Right atrium auricular region (tissue), 2 donors: ENCODE data around the gene RSRC1. TPM values are rescaled to one million over a fixed set of nuclear protein-coding genes. Genes with fewer than 3 reads are reported as not detected.

Experiments
- DNase-seq: peaks from one replicate; pipeline ENCODE4 v3.0.0-alpha.2; 2019; ENCODE audit warnings: low spot score
- H3K27ac ChIP-seq, 2 donors: fragments of 200-600 bp; sonication (generic); 1 replicate in 1 of 2; 2 replicates in 1 of 2; pipeline ENCODE4 v1.5.1; 2016 to 2019
- H3K27me3 ChIP-seq, 2 donors: fragments of 200-600 bp; sonication (generic); one replicate each; pipeline versions ENCODE4 v1.5.1 to v1.6.0; 2017 to 2019
- H3K36me3 ChIP-seq: fragments of 200-600 bp; sonication (generic); one replicate; pipeline ENCODE4 v1.5.1; 2016
- H3K4me1 ChIP-seq, 2 donors: fragments of 200-600 bp; sonication (generic); one replicate each; pipeline versions ENCODE4 v1.5.1 to v1.6.0; 2017 to 2019
- H3K4me3 ChIP-seq, 2 donors: fragments of 200-600 bp; sonication (generic); 1 replicate in 1 of 2; 2 replicates in 1 of 2; pipeline ENCODE4 v1.5.1; 2017 to 2019; ENCODE audit warnings: mild to moderate bottlenecking in 1 of 2, moderate library complexity in 1 of 2
- H3K9me3 ChIP-seq, 2 donors: fragments of 200-600 bp; sonication (generic); one replicate each; pipeline ENCODE4 v1.5.1; 2019
- total RNA-seq, 2 donors: library from RNA; depleted of rRNA; stranded (reverse); fragments of >200 nt; gene quantifications; one replicate each; pipeline ENCODE4 v1.1.0, GENCODE V29; 2016
- TF ChIP-seq, protein P1 (sequence below), 2 donors: fragments of 200-600 bp; sonication (generic); IDR thresholded peaks; one replicate each; pipeline ENCODE4 v1.5.1; 2019; ENCODE audit warnings: antibody characterized with exemption in 2 of 2

Gene RSRC1
- total RNA-seq, 2 donors from 2014 or later: 24.8 to 42.5 TPM

DNA sequence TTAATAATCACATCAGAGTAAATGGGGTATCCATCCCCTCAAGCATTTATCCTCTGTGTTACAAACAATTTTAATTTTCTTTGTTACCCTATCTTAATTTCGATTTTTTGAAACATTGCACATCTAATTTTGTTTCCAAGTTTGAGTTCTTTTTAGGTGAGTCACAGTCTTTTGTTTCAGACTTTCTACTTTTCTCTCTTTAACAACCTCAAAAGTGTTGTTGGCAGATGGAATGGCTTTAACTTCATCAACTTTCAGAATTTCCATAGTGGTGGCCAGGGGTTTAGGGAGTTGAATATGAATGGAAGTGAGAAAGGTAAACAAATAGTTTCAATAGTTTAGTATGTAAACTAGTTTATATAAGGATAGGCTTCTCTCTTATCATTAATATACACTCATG is 238.1 kb downstream of the RSRC1 start:
- Histone ChIP-seq H3K9me3 (no peaks in the 10 kb centered on the region), H3K4me3 (no peak overlapping the region), H3K27me3 (peaks cover 0 to 5% of the 10 kb centered on the region in 2 donors), H3K4me1 (no peaks in the 10 kb centered on the region), H3K27ac (no peak overlapping the region), H3K36me3 (no peaks in the 10 kb centered on the region)
- DNase-seq: no peak
- TF ChIP-seq, protein P1, sequence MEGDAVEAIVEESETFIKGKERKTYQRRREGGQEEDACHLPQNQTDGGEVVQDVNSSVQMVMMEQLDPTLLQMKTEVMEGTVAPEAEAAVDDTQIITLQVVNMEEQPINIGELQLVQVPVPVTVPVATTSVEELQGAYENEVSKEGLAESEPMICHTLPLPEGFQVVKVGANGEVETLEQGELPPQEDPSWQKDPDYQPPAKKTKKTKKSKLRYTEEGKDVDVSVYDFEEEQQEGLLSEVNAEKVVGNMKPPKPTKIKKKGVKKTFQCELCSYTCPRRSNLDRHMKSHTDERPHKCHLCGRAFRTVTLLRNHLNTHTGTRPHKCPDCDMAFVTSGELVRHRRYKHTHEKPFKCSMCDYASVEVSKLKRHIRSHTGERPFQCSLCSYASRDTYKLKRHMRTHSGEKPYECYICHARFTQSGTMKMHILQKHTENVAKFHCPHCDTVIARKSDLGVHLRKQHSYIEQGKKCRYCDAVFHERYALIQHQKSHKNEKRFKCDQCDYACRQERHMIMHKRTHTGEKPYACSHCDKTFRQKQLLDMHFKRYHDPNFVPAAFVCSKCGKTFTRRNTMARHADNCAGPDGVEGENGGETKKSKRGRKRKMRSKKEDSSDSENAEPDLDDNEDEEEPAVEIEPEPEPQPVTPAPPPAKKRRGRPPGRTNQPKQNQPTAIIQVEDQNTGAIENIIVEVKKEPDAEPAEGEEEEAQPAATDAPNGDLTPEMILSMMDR (IDR thresholded peaks at IDR 0.05): no peak

DNA sequence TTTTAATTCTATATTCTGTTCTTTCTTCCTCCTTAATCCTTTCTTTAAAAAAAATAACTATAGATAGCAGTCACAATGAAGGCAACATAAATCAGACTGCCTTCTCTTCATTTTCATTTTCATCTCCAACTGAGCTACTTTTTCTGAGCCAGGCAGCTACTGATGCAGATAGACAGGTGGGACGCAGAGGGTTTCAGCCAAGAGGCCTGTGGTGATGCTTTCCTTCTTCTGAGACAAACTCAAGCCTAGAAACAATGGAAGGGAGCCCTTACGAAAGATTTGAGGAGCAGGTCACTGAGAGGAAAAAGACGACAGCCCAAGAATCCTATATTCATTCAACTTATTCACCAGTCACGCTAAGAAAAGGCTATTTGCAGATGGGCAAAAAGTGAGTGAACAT is 241.1 kb downstream of the RSRC1 start:
- H3K4me3 ChIP-seq: no peak overlapping the region
- no peaks in the 10 kb centered on the region for H3K4me1 ChIP-seq
- no peaks in the 10 kb centered on the region for H3K36me3 ChIP-seq
- TF ChIP-seq, protein P1 (IDR thresholded peaks at IDR 0.05): no peak
- no peak for DNase-seq
- no peak overlapping the region for H3K27ac ChIP-seq
- peaks cover 0 to 5% of the 10 kb centered on the region in 2 donors for H3K27me3 ChIP-seq
- H3K9me3 ChIP-seq: no peaks in the 10 kb centered on the region

DNA sequence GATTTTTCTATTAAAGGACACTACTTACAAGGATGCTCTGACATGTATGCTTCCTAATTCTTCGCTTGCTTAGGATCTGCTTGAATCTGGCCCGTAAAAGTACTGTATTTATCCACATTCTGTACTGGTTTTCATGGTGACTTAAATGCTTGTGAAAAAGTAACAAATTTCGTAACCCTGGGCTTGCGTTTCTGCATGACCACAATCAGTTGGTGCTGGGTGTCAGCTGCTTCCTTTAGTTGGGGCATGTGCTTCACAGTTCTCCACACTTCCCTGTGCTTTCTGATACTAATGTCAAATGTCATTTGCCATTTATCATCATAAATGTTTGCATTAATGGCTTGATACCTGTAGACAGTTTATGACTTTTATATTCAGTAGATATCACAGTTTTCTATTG is 242.7 kb downstream of the RSRC1 start:
- no peak for DNase-seq
- Histone ChIP-seq H3K4me3 (no peak overlapping the region), H3K27me3 (no peaks in the 10 kb centered on the region), H3K9me3 (no peaks in the 10 kb centered on the region), H3K27ac (no peak overlapping the region), H3K4me1 (no peaks in the 10 kb centered on the region), H3K36me3 (no peaks in the 10 kb centered on the region)
- TF ChIP-seq, protein P1 (IDR thresholded peaks at IDR 0.05): no peak

DNA sequence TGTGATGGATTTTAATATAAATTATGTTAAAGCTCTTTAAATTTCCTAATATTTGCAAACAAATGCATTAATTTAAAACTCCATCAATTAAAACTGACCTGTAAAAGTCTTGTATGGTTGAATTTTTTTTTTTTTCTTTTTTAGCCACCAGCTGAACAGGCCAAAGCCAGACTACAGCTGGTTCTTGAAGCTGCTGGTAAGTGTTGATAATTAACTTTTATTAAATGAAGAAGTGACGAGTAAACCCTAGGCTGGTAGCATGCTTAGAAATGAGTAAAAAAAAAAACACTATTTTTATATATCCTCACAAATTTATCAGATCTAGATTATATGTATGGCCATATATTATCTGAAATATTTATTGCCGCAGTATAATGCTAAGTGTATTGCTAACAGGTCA is 244.8 kb downstream of the RSRC1 start:
- Histone ChIP-seq H3K27ac (no peak overlapping the region), H3K9me3 (no peaks in the 10 kb centered on the region), H3K4me3 (no peak overlapping the region), H3K36me3 (no peaks in the 10 kb centered on the region), H3K27me3 (no peaks in the 10 kb centered on the region), H3K4me1 (no peaks in the 10 kb centered on the region)
- DNase-seq: no peak
- TF ChIP-seq, protein P1 (IDR thresholded peaks at IDR 0.05): no peak

DNA sequence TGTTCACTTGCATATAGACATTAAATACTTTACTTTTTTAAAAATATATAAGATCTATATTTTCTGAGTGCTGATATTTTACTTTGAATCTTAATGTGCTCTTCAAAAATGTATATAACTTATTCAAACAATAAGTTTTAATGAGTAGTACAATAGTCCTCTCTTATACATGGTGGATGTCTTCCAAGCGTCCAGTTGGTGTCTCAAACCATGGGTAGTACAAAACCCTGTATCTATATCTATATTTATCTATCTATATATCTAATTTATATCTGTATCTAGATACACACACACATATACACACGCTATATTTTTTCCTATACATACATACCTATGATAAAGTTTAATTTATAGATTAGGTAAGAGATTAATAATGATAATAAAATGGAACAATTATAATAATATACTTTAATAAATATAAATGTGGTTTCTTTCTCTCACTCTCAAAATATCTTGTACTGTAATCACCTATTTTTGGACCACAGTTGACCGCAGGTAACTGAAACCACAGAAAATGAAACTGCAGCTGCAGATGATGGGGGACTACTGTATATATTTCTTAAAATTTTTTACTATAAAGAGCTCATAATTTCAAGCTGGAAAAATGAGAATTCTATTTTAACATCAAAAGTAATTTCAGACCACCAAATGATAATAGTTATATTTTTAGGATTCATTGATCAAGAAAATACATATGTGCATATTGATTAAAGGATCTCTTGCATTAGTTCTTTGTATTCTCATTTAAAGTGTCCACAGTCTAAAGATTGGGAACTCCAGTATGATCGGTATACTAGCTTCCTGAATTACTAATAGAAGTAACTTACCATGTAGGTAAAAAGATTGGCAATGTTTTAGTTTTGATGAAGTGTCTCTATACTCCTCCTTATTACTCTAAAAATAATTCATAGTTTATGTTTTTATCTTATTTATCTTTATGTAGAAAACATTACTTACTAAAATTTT is 246.0 kb downstream of the RSRC1 start:
- no peaks in the 10 kb centered on the region for H3K9me3 ChIP-seq
- no peaks in the 10 kb centered on the region for H3K27me3 ChIP-seq
- no peak overlapping the region for H3K4me3 ChIP-seq
- TF ChIP-seq, protein P1 (IDR thresholded peaks at IDR 0.05): no peak
- no peak overlapping the region for H3K27ac ChIP-seq
- H3K36me3 ChIP-seq: no peaks in the 10 kb centered on the region
- no peak for DNase-seq
- H3K4me1 ChIP-seq: no peaks in the 10 kb centered on the region
